Kidney epithelial cell (primary cell): Measurements from ENCODE around the gene EPHB3. TPM values are rescaled to one million over a fixed set of nuclear protein-coding genes. Genes with fewer than 3 reads are reported as not detected.
"Not testable (repeated sequence)": the region's sequence is repeated elsewhere in the genome, so short reads cannot be mapped to it uniquely, and the experiment has no call there.

Experiments
- DNase-seq: peaks from one replicate; pipeline ENCODE4 v3.0.0-alpha.2; 2010; ENCODE audit warnings: low read depth
- H3K27me3 ChIP-seq: 2 replicates; pipeline ENCODE4 v1.6.0; 2011; ENCODE audit warnings: low read length; ENCODE audit not compliant: control insufficient read depth, insufficient read depth
- H3K36me3 ChIP-seq: 2 replicates; pipeline ENCODE4 v1.5.1; 2011; ENCODE audit warnings: low read length; ENCODE audit not compliant: control insufficient read depth, insufficient read depth
- H3K4me3 ChIP-seq: 2 replicates; pipeline ENCODE4 v1.5.1; 2011; ENCODE audit warnings: low read depth, mild to moderate bottlenecking, control low read depth, low read length
- CTCF ChIP-seq: IDR thresholded peaks from 2 replicates; pipeline ENCODE4 v1.5.1; 2011; ENCODE audit warnings: mild to moderate bottlenecking, moderate library complexity, low read length, control low read depth, inconsistent platforms; ENCODE audit not compliant: insufficient read depth, poor library complexity, severe bottlenecking
- total RNA-seq: library from RNA; depleted of rRNA; stranded (reverse); fragments of >200 nt; gene quantifications from 2 replicates; pipeline ENCODE4 v1.2.3, GENCODE V29; 2015

The EPHB3 gene
- total RNA-seq, 1 donor from 2014 or later = 1.5 TPM

GRCh38 chr3:184615396-184615795, 53.8 kb downstream of the EPHB3 start:
- H3K27me3 ChIP-seq = peaks cover 2% of the 10 kb centered on the region
- H3K36me3 ChIP-seq = no peaks in the 10 kb centered on the region
- H3K4me3 ChIP-seq = no peak overlapping the region
- DNase-seq = no peak
- no peak for TF ChIP-seq CTCF

- H3K27me3 ChIP-seq = peaks cover 2% of the 10 kb centered on the region
- no peaks in the 10 kb centered on the region for H3K36me3 ChIP-seq
- DNase-seq = no peak
- TF ChIP-seq CTCF = no peak
- H3K4me3 ChIP-seq = no peak overlapping the region
Measured at GRCh38 chr3:184616436-184616835, 54.9 kb downstream of the EPHB3 start.

- H3K36me3 ChIP-seq, H3K4me3 ChIP-seq, H3K27me3 ChIP-seq, DNase-seq: not testable (repeated sequence)
Measured at GRCh38 chr3:184617306-184617705, 55.7 kb downstream of the EPHB3 start.

- peaks cover 2% of the 10 kb centered on the region for H3K27me3 ChIP-seq
- DNase-seq = no peak
- TF ChIP-seq CTCF = no peak
- H3K36me3 ChIP-seq = no peaks in the 10 kb centered on the region
- no peak overlapping the region for H3K4me3 ChIP-seq
Measured at GRCh38 chr3:184618811-184619210, 57.2 kb downstream of the EPHB3 start.

GRCh38 chr3:184619369-184619768, 57.8 kb downstream of the EPHB3 start:
- H3K4me3 ChIP-seq = no peak overlapping the region
- H3K36me3 ChIP-seq = no peaks in the 10 kb centered on the region
- H3K27me3 ChIP-seq = peaks cover 2% of the 10 kb centered on the region
- no peak for DNase-seq
- no peak for TF ChIP-seq CTCF

- Histone ChIP-seq H3K4me3 (no peak overlapping the region), H3K27me3 (peaks cover 2% of the 10 kb centered on the region), H3K36me3 (no peaks in the 10 kb centered on the region)
- DNase-seq = no peak
- no peak for TF ChIP-seq CTCF
Measured at GRCh38 chr3:184619787-184620430, 58.3 kb downstream of the EPHB3 start.
